HG03378 (cell line): ENCODE results near the gene ETV6.

ENCODE experiments used
- ATAC-seq: cut with Tn5 transposase; IDR thresholded peaks from one replicate; pipeline ENCODE4 v1.9.1; 2021; ENCODE audit warnings: mild to moderate bottlenecking, moderate library complexity; ENCODE audit not compliant: unreplicated experiment

Gene ETV6

GRCh38 chr12:11822081-11822834 lies 172.8 kb downstream of the ETV6 start:
- peak; percentile 65 for ATAC-seq

DNA sequence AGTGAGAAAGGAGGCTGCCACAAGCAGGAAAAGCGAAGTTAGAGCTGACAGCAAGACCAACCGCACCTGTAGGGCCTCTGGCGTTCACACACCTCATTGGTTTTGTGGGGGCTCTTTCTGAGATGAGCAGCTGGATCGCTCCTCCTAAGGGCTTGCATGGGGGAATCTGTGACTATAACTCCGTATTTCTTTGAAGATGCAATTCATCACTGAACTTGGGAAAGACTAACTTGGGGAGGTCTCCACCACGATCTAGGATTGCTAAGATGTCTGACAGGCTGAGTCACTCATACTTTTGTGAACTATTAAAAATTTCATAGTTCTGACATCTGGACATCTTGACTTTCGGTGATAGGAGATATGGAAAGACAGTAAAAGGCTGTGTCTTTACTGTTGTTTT lies 173.6 kb downstream of the ETV6 start:
- no peak for ATAC-seq

DNA sequence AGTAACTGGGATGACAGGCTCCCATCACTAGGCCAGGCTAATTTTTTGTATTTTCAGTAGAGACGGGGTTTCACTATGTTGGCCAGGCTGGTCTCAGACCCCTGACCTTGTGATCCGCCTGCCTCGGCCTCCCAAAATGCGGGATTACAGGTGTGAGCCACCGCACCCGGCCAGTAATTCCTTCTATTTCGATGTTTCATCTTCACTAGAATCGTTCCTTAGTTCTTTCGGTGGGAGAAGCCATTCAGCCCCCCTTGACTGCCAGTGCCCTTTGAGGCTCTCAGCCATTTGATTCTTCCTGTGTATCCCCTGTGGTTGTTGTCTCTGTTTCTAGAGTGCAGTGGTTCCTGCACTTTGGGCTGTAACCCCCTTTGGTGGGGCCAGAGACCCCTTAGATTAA lies 174.1 kb downstream of the ETV6 start:
- ATAC-seq: no peak

- ATAC-seq: no peak
Measured at GRCh38 chr12:11824069-11824468, 174.6 kb downstream of the ETV6 start.

- ATAC-seq: no peak
Measured at GRCh38 chr12:11824736-11825135, 175.3 kb downstream of the ETV6 start.

DNA sequence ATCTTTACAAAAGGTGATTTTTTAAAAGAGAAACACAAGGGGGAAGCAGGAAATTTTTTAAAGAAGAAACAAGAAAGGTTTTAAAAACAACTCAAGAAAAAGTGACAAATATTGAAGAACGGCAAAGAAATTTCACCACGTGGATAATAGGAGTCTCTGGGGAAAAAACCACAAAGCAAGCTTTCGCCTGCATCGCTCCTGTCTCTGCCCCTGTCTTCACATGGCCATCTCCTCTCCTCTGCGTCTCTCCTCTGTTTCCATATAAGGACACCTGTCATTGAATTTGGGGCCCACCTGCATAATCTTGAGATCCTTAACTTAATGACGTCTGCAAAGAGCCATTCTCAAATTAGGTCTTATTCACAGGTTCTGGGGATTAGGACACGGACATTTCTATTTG lies 175.8 kb downstream of the ETV6 start:
- no peak for ATAC-seq

DNA sequence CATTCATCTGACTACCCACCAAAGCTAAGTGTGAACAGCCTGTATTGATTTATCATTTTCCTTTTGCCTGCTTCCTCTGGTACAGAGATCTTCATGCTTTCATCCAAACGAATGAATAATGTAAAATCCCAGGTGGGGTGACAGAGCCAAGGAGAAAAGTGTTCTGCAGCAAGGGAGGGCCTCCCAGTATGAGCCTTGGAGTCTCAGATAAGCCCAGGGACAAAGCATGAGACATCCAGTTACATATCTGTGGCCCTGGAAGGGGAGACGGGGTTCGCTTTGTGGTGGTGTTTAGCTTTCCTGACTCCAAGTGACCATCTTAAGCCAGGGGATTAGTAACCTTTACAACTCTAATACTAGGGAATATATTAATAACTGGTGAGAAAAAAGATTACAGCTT lies 177.1 kb downstream of the ETV6 start:
- ATAC-seq: no peak

DNA sequence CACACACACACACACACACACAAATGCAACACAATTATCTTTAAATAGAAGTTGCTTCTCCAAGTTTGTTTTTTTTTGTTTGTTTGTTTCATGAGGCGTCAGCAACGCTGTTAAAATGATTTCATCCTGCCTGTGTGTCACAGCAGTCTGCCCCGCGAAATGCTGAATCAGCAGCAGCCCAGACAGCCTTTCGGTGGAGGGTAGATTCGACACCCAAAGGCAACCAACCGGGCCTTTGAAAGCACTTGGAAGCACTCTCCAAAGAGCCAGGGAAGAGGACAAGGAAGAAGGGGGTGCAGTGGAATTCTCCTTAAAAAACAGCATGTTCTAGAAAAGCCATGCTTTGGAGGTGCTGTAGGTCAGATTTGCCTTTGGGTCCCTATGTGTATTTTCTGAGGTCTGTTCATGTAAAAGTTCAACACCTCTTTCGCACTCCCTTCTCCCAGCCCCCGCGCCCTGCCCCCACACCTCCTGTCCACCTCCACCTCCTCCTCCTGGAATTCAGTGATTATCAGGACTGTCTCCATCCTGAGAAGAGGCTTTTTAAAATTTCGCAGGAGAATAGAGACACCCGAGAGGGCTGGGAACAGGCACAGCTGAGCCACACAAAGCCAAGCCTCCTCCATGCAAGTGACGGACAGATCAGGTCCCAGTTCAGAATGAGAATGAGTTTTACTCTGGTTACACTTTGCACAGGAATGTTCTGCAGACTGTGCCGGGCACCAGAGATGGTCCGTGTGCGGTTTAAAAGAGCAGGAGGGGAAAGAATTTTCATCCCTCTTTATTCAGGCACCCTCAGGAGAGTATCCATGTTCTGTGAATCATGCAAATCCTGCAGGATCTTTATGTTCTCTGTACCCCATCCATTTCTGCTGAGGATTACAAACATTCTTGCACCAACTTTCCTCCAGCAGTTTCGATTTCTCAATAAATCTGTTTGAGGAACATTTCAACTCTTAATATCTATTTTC lies 177.9 kb downstream of the ETV6 start:
- no peak for ATAC-seq

DNA sequence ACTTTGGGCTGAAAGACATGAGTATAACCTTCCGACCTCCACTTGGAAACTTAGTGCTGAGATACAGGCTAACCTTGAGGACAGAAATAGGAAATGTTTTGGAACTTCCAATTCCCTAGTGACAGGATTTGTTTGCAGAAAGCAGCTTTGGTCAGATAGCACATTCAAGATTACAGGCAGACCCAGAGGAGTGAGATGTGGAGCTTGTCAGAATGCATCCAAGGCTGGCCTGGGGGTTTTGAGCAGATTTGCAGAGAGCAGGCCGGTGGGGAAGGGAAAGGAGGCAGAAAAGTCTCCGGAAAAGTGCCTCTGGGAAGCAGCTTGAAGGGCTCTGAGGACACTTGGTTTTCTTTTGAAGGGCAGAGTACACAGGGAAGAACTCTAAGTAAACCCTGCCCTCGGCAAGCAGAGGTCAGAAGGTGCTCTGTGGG lies 180.3 kb downstream of the ETV6 start:
- ATAC-seq: no peak

DNA sequence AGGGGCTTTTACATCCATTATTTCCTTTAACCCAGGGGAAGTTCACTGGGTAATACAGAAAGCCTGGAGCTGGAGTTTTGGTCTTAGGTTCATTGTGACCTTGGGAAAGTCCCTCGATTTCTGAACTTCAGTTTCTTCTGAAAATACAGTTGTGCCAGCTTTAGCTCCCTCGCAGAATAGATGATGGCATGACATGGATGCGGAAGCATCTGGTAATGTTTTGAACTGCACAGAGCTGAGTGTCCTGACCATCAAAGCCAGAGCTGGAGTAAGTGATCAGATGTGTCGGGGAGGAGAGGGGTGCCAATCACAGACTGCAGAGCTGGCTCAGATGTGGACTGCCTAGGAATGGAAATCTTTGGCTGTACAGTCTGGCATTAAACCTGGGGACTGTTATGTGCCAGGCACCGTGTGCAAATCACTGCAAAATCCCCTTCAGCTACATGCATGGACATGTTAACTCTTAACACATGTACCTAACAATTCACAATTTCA lies 180.9 kb downstream of the ETV6 start:
- no peak for ATAC-seq

GRCh38 chr12:11832093-11832492 lies 182.6 kb downstream of the ETV6 start:
- ATAC-seq: no peak

DNA sequence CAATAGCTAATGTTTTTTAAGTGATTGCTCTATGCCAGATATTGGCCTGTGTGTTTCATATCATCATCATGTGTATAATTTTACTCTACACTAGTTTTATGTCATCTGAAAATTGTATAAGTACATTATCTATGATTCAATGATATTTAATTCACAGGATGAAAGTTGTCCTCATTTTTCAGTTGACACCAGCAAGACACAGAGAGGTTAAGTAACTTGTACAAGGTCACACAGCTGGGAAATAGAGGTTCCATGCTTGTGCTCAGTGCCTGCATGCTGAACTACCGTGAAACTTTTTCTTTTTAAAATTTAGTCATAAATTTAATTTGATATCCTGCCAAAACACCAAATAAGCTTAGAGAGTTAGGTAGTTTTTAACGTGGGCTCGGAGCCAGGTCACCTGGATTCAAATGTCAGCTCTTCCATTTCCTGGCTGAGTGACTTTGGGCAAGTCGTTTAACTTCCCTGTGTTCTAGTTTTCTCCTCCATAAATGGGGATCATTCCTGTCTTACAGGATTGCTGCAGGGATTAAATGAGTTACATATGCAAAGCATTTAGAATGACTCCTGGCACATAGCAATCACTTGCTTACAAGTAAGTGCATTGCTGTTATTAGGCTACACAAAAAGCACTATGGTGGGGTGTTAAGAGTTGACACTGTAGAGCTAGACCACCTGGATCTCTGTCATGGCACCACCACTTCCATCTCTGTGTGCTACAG lies 183.9 kb downstream of the ETV6 start:
- ATAC-seq: no peak

DNA sequence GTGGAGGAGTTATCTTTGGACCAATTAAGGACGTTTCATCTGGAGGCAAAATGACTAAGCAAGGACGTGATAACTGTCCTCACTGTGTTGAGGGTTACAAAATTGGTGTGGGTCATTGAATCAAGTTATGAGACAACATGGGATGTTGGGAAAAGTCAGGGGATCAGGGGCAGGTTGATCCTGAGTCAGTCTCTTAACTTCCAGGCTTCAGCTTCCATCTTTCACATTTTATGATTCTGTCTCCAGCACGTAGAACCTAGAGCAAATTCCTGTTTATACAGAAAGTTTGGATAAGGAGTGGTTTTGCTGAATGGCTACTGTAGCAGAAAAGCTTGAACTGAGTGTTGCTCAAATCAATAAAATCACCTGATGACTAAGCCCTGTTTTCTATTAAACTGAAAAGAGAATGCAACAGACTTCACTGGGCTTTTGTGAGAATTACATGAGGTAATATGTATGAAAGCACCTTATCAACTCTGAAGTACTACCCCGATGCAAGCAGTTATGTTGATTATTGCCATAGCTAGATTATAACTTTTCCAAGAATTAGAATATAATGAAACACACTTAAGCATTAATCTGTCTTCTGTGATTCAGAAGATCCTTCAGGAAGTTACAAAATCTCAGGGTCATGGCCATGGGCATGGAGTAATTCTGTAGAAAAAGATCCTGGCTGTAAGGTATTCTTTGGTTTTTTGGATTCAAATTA lies 184.8 kb downstream of the ETV6 start:
- ATAC-seq: no peak

- ATAC-seq: no peak
Measured at GRCh38 chr12:11834931-11835330, 185.5 kb downstream of the ETV6 start.

DNA sequence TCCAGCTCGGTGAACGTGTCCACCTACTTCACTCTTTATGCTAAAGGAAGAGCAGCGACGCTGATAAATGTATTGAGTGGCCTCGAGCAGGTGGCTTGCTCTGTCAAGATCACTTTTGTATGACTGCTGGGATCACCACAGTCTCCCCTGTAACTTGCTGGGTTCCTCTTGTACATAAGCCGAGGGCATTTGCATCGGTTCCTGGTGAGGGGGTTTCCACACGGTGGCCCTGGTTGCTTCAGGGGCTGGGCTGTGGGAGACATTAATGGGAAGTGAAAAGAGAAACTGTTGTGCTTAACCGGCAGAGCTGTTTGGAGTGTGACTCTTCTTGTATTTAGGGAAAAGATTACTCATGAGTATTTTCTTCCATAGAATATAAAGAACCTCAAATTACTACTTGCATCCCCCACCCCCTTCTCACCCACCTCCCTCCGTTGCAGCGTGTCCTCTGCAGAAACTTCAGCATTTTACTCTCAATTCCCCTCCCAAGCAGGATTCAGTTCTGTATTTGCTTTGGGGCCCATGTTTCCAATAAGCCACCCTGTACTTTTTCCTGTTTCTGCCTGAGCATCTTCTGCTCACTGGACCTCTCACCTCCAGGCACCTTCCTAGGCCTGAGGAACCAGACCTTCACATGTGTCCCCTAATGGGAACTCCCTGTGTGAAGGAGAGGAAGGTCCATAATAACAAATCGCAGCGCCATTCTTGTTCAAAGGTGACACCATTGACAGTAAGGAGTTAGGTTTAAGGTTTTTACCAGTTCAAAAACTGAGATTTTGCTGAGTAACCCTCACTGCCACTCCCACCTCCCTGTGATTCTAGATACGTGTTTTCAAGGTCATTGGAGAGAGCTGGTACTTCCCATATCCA lies 187.0 kb downstream of the ETV6 start:
- peak; percentile 89 for ATAC-seq

- ATAC-seq: no peak
Measured at GRCh38 chr12:11837216-11837934, 187.9 kb downstream of the ETV6 start.

DNA sequence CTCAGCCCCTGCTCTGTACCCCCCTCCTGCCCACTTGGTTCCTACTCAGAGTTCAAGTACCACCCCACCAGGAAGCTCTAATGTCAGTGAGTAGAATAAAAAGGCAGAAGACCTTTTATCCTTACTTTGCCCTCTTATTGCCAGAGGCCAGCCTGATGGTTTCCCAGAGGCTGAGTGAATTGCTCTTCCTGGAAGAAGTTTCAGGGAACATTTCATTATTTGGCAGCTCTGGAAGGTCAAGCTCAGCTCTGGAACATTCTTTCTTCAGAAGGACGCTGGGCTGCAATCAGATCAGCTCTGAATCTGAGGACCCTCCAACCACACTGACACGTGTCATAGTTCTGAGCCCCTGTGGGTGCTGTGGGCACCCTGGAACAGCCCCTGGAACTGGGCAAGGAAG lies 188.9 kb downstream of the ETV6 start:
- no peak for ATAC-seq

DNA sequence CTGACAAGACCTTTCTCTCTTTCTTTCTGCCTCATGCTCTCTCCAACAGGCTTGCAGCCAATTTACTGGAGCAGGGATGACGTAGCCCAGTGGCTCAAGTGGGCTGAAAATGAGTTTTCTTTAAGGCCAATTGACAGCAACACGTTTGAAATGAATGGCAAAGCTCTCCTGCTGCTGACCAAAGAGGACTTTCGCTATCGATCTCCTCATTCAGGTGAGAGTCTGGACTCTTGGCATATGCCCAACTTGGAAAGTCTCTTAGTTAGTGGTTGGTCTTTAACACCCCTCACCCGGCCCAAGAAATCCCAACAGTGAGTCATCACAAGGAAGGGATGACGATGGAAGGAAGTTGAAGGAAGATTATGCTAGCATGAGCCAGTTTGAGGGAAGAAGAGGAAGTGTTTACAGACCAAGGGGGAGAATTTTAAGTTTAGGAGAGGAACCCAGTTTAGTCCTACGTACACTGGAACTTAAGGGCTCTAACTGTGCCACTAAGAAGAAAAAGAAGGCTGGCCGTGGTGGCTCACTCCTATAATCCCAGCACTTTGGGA lies 189.7 kb downstream of the ETV6 start:
- no peak for ATAC-seq

DNA sequence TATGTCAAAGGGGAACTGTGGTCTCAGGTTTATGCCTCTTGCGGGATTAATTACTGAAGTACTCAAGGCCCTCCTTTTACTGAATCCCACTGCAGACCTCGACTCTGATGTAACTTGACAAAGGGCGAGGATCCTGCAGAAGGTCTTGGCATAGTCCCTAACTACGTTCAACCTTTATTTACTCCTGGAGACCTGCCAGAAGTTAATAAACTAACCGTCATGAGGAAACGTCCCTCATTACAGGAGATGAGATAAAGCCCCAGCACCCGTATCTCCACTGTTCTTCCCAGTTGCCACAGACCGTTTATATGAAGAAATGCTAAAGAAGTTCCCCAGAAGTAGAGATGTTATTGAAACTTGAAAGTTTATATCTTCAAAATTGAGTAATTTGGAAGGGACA lies 190.9 kb downstream of the ETV6 start:
- no peak for ATAC-seq
